Measurements from ENCODE around the gene NUBPL.

Gene NUBPL, protein sequence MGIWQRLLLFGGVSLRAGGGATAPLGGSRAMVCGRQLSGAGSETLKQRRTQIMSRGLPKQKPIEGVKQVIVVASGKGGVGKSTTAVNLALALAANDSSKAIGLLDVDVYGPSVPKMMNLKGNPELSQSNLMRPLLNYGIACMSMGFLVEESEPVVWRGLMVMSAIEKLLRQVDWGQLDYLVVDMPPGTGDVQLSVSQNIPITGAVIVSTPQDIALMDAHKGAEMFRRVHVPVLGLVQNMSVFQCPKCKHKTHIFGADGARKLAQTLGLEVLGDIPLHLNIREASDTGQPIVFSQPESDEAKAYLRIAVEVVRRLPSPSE

DNA sequence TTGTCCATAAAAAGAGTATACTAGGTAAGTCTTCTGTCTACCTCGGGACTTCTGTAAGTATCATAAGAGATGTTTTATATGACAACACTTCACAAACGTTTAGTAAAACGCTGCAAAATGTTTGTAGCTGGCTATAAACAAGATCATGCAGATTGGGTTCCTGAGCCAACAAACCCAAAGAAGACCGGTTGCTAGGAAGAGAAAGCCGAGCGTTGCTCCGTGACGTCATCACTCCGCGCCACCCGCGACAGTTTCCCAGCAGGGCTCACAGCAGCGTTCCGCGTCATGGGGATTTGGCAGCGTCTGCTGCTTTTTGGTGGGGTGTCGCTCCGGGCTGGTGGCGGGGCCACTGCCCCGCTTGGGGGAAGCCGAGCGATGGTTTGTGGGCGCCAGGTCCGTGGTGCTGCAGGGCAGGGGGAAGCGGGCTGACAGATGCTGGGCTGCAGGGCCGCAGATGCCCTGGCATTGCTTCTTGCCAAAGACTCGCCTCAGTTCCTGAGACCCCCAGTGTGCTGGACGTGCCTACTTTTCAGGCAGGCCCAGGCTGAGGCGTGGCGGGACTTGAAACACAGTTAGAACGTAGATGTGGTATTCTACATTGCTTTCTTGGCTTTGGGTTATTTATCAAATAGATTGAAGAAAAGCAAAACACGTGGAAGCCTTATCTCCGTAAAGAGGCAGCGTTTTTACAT, at the start of gene NUBPL:
Gene NUBPL, plus strand, starts transcription at position 250 of the 692 bp plus-strand sequence. Its CDS starts 36 bp downstream, at position 286.
- peaks cover 2% of the 10 kb centered on the region for H3K27me3 Mint-ChIP-seq
- H3K36me3 Mint-ChIP-seq: peaks cover 1% of the 10 kb centered on the region

DNA sequence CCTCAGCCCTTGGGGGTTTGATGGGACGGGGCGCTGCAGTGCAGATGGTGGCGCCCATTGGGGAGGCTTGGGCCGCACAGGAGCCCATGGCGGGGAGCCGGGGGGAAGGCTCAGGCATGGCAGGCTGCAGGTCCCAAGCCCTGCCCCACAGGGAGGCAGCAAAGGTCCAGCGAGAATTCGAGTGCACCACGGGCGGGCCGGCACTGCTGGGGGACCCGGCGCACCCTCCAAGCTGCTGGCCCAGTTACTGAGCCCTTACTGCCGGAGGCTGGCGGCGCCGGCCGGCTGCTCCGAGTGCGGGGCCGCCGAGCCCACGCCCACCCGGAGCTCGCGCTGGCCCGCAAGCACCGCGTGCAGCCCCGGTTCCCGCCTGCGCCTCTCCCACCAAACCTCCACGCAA, 34.1 kb upstream of the NUBPL start:
- Mint-ChIP-seq H3K36me3 (no peaks in the 10 kb centered on the region), H3K9me3 (no peaks in the 10 kb centered on the region), H3K4me3 (no peak overlapping the region), H3K4me1 (no peaks in the 10 kb centered on the region), H3K27me3 (peaks cover 2% of the 10 kb centered on the region), H3K27ac (no peak overlapping the region)

More for the DNA sequence above, at the start of gene NUBPL:
- Mint-ChIP-seq H3K4me1 (peaks cover 38% of the 10 kb centered on the region), H3K27ac (peak within 1 kb of the TSS; percentile 99), H3K4me3 (peak within 1 kb of the TSS; percentile 99), H3K9me3 (no peaks in the 10 kb centered on the region)

DNA sequence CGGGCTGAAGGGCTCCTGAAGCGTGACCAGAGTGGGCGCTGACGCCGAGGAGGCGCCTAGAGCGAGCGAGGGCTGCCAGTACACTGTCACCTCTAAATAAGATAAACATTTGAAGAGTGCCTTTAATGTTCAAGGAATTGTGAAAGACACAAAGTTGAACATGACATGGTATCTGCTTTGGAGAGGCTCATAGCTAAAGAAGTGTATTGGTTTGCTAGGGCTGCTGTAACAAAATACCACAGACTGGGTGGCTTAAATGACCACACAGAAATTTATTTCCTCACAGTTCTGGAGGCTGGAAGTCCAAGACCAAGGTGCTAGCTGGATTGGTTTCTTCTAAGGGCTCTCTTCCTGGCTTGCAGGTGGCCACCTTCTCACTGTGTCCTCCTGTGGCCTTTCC, 33.7 kb upstream of the NUBPL start:
- Mint-ChIP-seq H3K27me3 (peaks cover 5% of the 10 kb centered on the region), H3K27ac (no peak overlapping the region), H3K9me3 (peaks cover 3% of the 10 kb centered on the region), H3K36me3 (no peaks in the 10 kb centered on the region), H3K4me1 (no peaks in the 10 kb centered on the region), H3K4me3 (no peak overlapping the region)

DNA sequence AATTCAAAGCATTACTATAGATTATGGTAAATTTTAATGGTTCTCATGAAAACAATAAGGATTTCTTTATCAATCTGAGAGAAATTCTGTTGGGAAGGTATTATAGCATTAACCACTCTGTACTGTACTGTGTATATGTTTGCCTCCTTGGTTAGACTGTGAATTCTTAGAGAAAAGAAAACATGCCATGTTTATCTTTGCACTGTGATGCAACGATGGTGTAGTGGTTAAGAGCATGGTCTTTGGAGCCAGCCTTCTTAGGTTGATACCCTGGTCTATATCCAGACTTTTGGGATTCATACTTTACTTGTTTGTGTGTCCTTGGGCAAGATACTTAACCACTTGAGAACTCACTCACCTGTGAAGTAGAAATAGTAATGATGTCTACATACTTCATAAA, 32.2 kb upstream of the NUBPL start:
- no peaks in the 10 kb centered on the region for H3K4me1 Mint-ChIP-seq

DNA sequence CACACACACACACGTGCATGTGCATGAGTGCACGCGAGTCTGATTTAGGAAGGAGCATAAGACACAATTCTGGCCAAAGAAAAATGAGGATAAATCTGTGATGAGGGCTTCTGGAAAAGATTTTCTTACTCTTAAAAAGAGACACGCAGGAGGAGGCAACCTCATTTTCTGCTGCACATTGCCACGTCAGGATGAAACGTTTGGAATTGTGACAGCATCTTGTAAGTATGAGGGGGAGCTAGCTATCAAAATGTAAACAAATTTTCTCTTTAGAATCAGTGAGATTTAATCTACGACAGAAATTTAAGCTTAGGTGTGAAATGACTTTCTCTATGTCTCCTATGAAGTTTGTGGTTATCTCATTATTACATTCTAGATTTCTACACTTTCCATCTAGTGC, 31.1 kb upstream of the NUBPL start:
- no peak overlapping the region for H3K27ac Mint-ChIP-seq

More for the DNA sequence above, 32.2 kb upstream of the NUBPL start:
- H3K27me3 Mint-ChIP-seq: peaks cover 3% of the 10 kb centered on the region
- peaks cover 5% of the 10 kb centered on the region for H3K9me3 Mint-ChIP-seq
- no peak overlapping the region for H3K27ac Mint-ChIP-seq
- no peaks in the 10 kb centered on the region for H3K36me3 Mint-ChIP-seq
- no peak overlapping the region for H3K4me3 Mint-ChIP-seq

DNA sequence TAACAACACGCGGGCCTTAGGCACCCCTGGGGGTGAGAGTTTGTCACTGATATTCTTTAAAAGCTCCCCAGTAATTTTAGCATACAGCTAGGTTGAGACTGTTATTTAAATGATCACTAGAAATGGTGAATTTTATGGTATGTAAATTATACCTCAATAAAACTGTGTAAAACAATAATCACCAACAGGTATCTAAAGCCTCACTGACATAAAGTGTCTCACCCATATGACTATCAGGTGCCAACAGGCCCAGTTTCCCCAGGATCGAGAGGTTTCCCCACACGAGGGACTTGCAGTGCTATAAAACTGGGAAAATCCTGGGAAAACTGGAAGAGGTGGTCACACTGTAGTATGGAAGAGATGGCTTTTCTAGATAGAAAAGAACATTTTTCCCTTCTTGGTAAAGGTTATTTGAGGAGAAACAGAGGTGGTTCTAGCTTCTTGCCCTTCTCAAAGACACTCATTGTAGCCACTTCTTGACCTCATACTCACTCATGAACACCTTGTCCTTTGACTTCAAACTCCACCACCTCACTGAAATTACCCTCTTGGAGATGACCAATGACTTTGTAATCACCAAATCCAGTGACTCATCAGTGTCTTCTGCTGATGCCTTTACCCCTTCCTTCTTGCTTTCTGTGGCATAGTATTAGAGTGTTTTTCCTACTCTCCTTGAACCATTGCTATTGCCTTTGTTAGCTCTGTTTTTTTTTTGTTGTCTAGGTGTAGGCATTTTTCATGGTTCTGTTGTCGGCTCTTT, 24.8 kb upstream of the NUBPL start:
- H3K27me3 Mint-ChIP-seq: peaks cover 14% of the 10 kb centered on the region
- H3K4me1 Mint-ChIP-seq: no peaks in the 10 kb centered on the region
- peaks cover 5% of the 10 kb centered on the region for H3K9me3 Mint-ChIP-seq
- H3K36me3 Mint-ChIP-seq: no peaks in the 10 kb centered on the region
- H3K27ac Mint-ChIP-seq: no peak overlapping the region
- H3K4me3 Mint-ChIP-seq: no peak overlapping the region

More for the DNA sequence above, 31.1 kb upstream of the NUBPL start:
- Mint-ChIP-seq H3K36me3 (no peaks in the 10 kb centered on the region), H3K4me1 (no peaks in the 10 kb centered on the region), H3K9me3 (peaks cover 5% of the 10 kb centered on the region), H3K27me3 (peaks cover 3% of the 10 kb centered on the region), H3K4me3 (no peak overlapping the region)

DNA sequence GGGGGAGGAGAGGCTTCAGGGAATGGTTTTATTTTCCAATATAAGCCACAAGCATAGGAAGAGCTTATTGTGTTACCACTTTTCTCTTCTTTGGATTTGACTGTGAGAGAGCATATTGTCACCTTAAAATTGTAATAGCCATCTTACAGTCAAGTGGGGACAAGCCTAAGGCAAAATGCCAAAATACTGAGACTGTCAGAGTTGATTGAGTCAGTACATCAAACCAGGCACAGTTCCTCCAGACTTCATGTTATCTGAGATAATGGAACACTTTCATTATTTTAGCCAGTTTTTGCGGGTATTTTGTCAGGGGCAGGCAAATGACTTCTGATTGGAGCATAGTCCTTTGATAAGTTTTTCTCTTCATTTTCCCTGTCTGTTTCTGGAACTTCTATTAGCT, 19.5 kb upstream of the NUBPL start:
- no peak overlapping the region for H3K4me3 Mint-ChIP-seq
- H3K27ac Mint-ChIP-seq: no peak overlapping the region
- H3K27me3 Mint-ChIP-seq: peaks cover 14% of the 10 kb centered on the region
- H3K4me1 Mint-ChIP-seq: no peaks in the 10 kb centered on the region
- H3K36me3 Mint-ChIP-seq: no peaks in the 10 kb centered on the region
- no peaks in the 10 kb centered on the region for H3K9me3 Mint-ChIP-seq

DNA sequence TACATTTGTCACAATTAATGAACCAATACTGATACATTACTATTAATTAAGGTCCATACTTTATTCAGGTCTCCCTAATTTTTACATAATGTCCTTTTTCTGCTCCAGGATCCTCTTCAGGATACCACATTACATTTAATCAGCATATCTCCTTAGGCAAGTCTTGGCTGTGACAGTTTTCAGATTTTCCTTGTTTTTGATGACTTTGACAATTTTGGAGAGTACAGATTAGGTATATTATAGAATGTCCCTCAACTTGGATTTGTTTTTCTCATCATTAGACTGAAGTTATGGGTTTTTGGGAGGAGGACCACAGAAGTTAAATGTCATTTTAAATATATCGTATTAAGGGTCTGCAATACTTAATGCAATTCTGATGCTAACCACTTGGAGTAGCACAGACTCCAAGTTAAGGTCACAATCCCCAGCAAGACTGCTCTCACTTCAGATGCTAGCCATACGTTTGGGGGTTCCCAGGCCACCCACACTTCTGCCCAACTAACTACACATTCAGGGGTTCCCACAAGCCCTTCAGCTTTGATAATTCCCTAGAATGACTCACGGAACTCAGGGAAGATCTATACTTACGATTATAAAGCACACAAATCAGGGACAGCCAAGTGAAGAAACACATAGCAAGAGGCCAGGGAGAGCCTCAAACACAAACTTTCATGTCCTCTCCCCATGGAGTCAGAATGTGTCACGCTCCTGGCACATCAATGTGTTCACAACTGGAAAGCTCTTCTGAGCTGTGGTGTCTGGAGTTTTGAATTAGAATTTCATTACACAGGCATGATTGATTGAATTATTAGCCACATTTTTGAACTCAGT, 17.0 kb upstream of the NUBPL start:
- H3K27ac Mint-ChIP-seq: no peak overlapping the region
- no peaks in the 10 kb centered on the region for H3K36me3 Mint-ChIP-seq
- no peak overlapping the region for H3K4me3 Mint-ChIP-seq
- H3K9me3 Mint-ChIP-seq: no peaks in the 10 kb centered on the region
- H3K4me1 Mint-ChIP-seq: no peaks in the 10 kb centered on the region
- H3K27me3 Mint-ChIP-seq: peaks cover 15% of the 10 kb centered on the region

DNA sequence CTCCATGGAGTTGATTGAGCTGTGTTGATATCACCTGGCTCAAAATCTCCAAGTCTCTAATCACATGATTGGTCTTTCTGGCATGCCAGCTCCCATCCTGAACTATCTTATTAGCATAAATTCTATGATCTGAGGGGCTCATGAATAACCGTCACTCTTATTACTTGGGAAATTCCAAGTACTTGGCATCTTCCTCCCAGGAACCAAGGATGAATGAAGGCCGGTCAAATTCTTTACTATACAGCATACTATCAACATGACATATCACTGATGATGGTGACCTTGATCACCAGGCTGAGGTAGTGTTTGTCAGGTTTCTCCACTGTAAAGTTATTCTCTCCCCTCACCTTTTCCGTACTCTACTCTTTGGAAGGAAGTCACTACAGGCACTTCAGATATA, 16.4 kb upstream of the NUBPL start:
- Mint-ChIP-seq H3K4me1 (no peaks in the 10 kb centered on the region), H3K27ac (no peak overlapping the region), H3K27me3 (peaks cover 17% of the 10 kb centered on the region), H3K9me3 (no peaks in the 10 kb centered on the region), H3K36me3 (no peaks in the 10 kb centered on the region), H3K4me3 (no peak overlapping the region)

DNA sequence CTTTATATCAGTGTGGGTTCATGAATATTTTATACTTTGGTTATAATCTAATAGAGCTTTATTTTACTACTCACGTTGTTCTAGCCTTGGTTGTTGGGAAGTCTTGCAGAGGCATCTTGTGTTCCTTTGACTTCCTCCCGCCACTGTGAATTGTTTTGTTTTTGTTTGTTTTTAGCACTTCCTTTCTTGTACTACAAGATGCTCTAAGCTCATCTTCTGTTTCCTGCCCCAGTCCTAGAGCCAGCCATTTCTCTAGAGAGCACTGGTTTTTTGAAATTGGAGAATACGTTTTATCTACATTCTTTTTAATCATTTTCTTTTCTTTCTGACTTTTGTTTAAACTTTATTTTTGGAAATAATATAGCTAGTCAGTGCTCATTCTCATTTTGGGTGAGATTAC, 15.9 kb upstream of the NUBPL start:
- Mint-ChIP-seq H3K4me1 (no peaks in the 10 kb centered on the region), H3K27me3 (peaks cover 22% of the 10 kb centered on the region), H3K27ac (no peak overlapping the region), H3K4me3 (no peak overlapping the region), H3K36me3 (no peaks in the 10 kb centered on the region), H3K9me3 (no peaks in the 10 kb centered on the region)

DNA sequence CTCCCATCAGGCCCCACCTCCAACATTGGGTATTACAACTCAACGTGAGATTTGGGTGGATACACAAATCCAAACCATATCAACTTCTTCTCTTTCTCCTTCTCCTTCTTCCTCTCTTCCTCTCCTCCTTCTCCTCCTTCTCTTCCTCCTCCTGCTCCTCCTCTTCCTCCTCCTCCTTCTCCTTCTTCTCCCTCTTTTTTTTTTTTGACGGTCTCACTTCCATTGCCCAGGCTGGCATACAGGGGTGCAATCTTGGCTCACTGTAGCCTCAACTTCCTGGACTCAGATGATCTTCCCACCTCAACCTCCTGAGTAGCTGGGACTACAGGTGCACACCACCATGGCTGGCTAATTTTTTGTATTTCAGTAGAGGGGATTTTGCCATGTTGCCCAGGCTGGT, 11.4 kb upstream of the NUBPL start:
- no peaks in the 10 kb centered on the region for H3K9me3 Mint-ChIP-seq
- peaks cover 32% of the 10 kb centered on the region for H3K27me3 Mint-ChIP-seq
- H3K36me3 Mint-ChIP-seq: no peaks in the 10 kb centered on the region
- H3K4me3 Mint-ChIP-seq: no peak overlapping the region
- no peaks in the 10 kb centered on the region for H3K4me1 Mint-ChIP-seq
- no peak overlapping the region for H3K27ac Mint-ChIP-seq

DNA sequence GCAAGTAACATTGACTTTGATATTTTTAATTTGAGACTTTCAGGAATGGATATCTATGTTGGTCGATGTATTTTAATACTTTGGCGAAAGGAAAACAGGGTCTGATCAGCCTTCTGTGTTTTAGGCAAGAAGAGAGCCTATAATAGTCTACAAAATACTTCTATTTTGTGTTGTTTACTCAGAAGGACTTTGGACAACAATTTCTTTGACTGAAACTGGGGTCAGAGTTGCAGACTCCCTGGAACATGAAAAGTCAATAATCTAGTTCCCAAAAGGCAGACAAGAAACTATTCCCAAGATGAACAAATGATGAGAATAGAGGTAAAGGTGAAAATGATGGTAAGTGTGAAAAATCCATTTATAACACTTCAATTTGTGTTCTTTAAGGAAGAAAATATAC, 10.6 kb upstream of the NUBPL start:
- Mint-ChIP-seq H3K27me3 (peaks cover 34% of the 10 kb centered on the region), H3K4me1 (no peaks in the 10 kb centered on the region)

DNA sequence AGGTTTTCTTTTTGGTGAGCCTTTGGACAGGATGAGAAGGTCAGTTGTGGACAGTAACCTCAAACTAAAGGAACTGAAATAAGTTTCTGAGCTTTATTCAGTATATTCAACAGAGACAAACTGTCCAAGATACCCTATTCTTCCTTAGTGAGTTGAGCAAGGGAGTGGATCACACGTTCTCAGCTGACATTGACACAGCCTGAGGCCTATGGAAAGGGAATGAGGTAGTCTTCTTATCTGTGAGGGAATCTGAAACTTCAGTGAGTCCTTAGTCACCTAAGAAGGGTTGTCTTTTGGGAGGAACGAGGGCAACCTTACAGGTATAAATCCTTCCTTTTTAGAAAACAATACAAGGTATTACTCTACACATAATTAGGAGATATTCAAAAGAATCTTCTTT, 5.0 kb upstream of the NUBPL start:
- no peak overlapping the region for H3K4me3 Mint-ChIP-seq
- H3K27ac Mint-ChIP-seq: no peak overlapping the region
- H3K36me3 Mint-ChIP-seq: no peaks in the 10 kb centered on the region
- H3K9me3 Mint-ChIP-seq: no peaks in the 10 kb centered on the region
- H3K4me1 Mint-ChIP-seq: peaks cover 11% of the 10 kb centered on the region
- peaks cover 16% of the 10 kb centered on the region for H3K27me3 Mint-ChIP-seq

More for the DNA sequence above, 10.6 kb upstream of the NUBPL start:
- no peaks in the 10 kb centered on the region for H3K9me3 Mint-ChIP-seq
- H3K36me3 Mint-ChIP-seq: no peaks in the 10 kb centered on the region
- H3K27ac Mint-ChIP-seq: no peak overlapping the region
- no peak overlapping the region for H3K4me3 Mint-ChIP-seq

DNA sequence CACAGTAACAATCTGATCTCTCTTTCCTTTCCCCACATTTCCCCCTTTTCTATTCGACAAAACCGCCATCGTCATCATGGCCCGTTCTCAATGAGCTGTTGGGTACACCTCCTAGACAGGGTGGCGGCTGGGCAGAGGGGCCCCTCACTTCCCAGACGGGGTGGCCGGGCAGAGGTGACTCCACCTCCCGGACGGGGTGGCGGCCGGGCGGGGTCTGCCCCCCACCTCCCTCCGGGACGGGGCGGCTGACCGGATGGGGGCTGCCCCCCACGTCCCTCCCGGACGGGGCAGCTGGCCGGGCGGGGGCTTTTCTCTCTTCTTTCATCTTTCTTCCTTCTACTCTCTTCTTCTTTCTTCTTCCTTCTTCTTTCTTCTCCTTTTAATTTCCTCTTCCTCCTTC, 1.3 kb upstream of the NUBPL start:
- Mint-ChIP-seq H3K4me3 (no peak overlapping the region), H3K4me1 (peaks cover 38% of the 10 kb centered on the region), H3K27ac (no peak overlapping the region), H3K27me3 (peaks cover 4% of the 10 kb centered on the region), H3K36me3 (peaks cover 1% of the 10 kb centered on the region), H3K9me3 (no peaks in the 10 kb centered on the region)

DNA sequence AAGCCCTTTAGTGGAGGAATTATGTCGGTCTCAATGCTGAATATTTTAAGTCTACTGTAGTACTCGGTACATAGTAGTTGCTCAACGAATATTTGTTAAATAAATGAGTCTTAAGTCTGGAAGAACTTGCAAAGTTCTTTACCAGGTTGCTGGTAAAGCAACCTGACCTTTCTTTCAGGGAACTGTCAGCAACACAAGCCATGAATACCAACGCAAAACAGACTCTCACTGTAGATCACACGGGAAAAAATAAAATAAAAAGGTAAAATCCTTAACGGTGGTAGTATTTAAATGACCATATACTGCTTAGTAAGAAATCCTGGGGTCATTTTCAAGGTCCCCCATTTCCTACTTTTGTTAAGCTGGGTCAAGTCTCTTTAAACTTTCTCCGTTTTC, 447 bp upstream of the NUBPL start:
- Mint-ChIP-seq H3K9me3 (no peaks in the 10 kb centered on the region), H3K4me1 (peaks cover 38% of the 10 kb centered on the region), H3K4me3 (peak overlapping the region; percentile 99), H3K36me3 (peaks cover 1% of the 10 kb centered on the region), H3K27ac (peak overlapping the region; percentile 99), H3K27me3 (peaks cover 2% of the 10 kb centered on the region)
